OCI-LY7 (cell line): ENCODE measurements around the gene IGF1R.

Experiments
- CTCF ChIP-seq: fragments of 200-600 bp; sonication (generic); conservative IDR thresholded peaks from 2 replicates; pipeline ENCODE4 v1.5.1; 2014; ENCODE audit warnings: mild to moderate bottlenecking, antibody characterized with exemption, low read length, moderate library complexity, mixed read lengths
- EZH2phosphoT487 ChIP-seq: fragments of 200-600 bp; sonication (generic); IDR thresholded peaks from 2 replicates; pipeline ENCODE4 v1.6.1; 2018; ENCODE audit warnings: low read depth, borderline replicate concordance, mild to moderate bottlenecking, mixed run types, antibody characterized with exemption, low read length, moderate library complexity, mixed read lengths

- TF ChIP-seq CTCF (no peak), EZH2phosphoT487 (no peak)
These were observed 58.6 kb downstream of the IGF1R start for GRCh38 chr15:98706986-98707385.
